Pancreas (tissue), 10 donors: ENCODE results near the gene AK8. TPM values are rescaled to one million over a fixed set of nuclear protein-coding genes. Genes with fewer than 3 reads are reported as not detected.

Experiments
- ATAC-seq, 4 donors: fragments of 200-7000 bp; cut with Tn5 transposase; one replicate each; pipeline versions ENCODE4 v1.8.0 to v1.9.1; 2020; ENCODE audit warnings: mild to moderate bottlenecking in 4 of 4, moderate library complexity in 4 of 4
- DNase-seq, 6 donors: peaks; one replicate each; pipeline ENCODE4 v3.0.0-alpha.2; 2020
- FAIRE-seq: peaks from 2 replicates; lab custom pipeline; 2012; peaks lifted over from hg19 to GRCh38; lab: Jason Lieb, UNC
- H3K27ac ChIP-seq, 4 donors: fragments of 200-600 bp; sonication (generic); 1 replicate in 3 of 4; 2 replicates in 1 of 4; pipeline versions ENCODE4 v1.5.0 to v1.8.0; 2020
- H3K27me3 ChIP-seq, 4 donors: fragments of 200-600 bp; one replicate each; pipeline ENCODE4 v1.8.0; 2021
- H3K36me3 ChIP-seq, 3 donors: fragments of 200-600 bp; sonication (generic) in 1 of 3; one replicate each; pipeline versions ENCODE4 v1.5.0 to v1.8.0; 2020 to 2021
- H3K4me1 ChIP-seq, 3 donors: fragments of 200-600 bp; one replicate each; pipeline ENCODE4 v1.8.0; 2021
- H3K4me3 ChIP-seq, 4 donors: fragments of 200-600 bp; sonication (generic) in 2 of 4; one replicate each; pipeline versions ENCODE4 v1.5.0 to v1.8.0; 2020 to 2021
- H3K9me3 ChIP-seq, 4 donors: fragments of 200-600 bp; one replicate each; pipeline ENCODE4 v1.8.0; 2021
- CTCF ChIP-seq, 4 donors: fragments of 200-600 bp; sonication (generic) in 3 of 4; IDR thresholded peaks; one replicate each; pipeline versions ENCODE4 v1.5.0 to v1.8.0; 2021; ENCODE audit warnings: antibody characterized with exemption in 4 of 4
- WGBS, 2 donors: extraction: QIAGEN DNeasy Blood & Tissue Kit; methylation state at CpG; one replicate each; pipeline ENCODE4 v1.1.7; 2013; 5-methylcytosine and 5-hydroxymethylcytosine counted together
- intact Hi-C, 3 donors: fragments of 100-400 bp; cut with DNase I; formaldehyde crosslinking; loops; one replicate each; pipeline versions ENCODE4 v1.11.1 to v1.14.2; 2022
- polyA plus RNA-seq, 2 donors: library from polyadenylated mRNA; stranded (reverse); fragments of 200-250 nt; gene quantifications; one replicate each; pipeline ENCODE4 v1.2.3, GENCODE V29; 2013
- total RNA-seq, 6 donors: library from RNA; stranded (reverse); fragmentation: NEBNext Ultra II Directional in 4 of 6; extraction: Animal tissue kit (Norgen Biotek cat#: 25700) in 4 of 6; gene quantifications; one replicate each; pipeline versions ENCODE4 v1.2.1 to v1.2.4, GENCODE V29; 2021 to 2023
- donor health status: healthy with polysubstance abuse.
- donor health status: DM: no; HTN: no; CAD: no; lungs with moderate emphysema.
- donor health status: DM: no; HTN: no; CAD: no.
- donor health status: control.
- donor health status: control.
- donor health status: Bipolar disorder and iron deficiency.
- donor health status: DM: yes; HTN: yes; CAD: no.
- donor health status: DM: no; HTN: no; CAD: no.
- donor health status: DM: no; HTN: no; CAD: no.
- donor health status: DM: yes; HTN: yes; CAD: no.

The AK8 gene
- total and polyA plus RNA-seq, 8 donors: 0.19 to 1.0 (median 0.67) TPM

GRCh38 chr9:132914924-132915323, 36.8 kb upstream of the AK8 start:
- ATAC-seq: no peak
- TF ChIP-seq CTCF (IDR thresholded peaks at IDR 0.05): no peak
- H3K9me3 ChIP-seq: no peaks in the 10 kb centered on the region
- no peaks in the 10 kb centered on the region for H3K27me3 ChIP-seq
- no peak overlapping the region for H3K27ac ChIP-seq
- no peak for FAIRE-seq
- intact Hi-C loops: no loop called here
- no peaks in the 10 kb centered on the region for H3K4me1 ChIP-seq
- DNase-seq: no peak
- peaks cover 0 to 31% (median 17%) of the 10 kb centered on the region in 3 donors for H3K36me3 ChIP-seq
- 94 to 97% methylated on average over 6 of the region's 6 CpGs for WGBS, 2 donors
- H3K4me3 ChIP-seq: no peak overlapping the region

GRCh38 chr9:132912131-132912530, 34.0 kb upstream of the AK8 start:
- no peak for DNase-seq
- H3K4me1 ChIP-seq: no peaks in the 10 kb centered on the region
- no peak for TF ChIP-seq CTCF (IDR thresholded peaks at IDR 0.05)
- no peak overlapping the region for H3K27ac ChIP-seq
- WGBS, 2 donors: 96% methylated on average over 4 of the region's 4 CpGs
- no peak overlapping the region for H3K4me3 ChIP-seq
- ATAC-seq: no peak
- no peaks in the 10 kb centered on the region for H3K9me3 ChIP-seq
- intact Hi-C loops: no loop called here
- no peak for FAIRE-seq
- H3K36me3 ChIP-seq: peaks cover 0 to 39% (median 13%) of the 10 kb centered on the region in 3 donors
- H3K27me3 ChIP-seq: no peaks in the 10 kb centered on the region

GRCh38 chr9:132910376-132910775, 32.3 kb upstream of the AK8 start:
- no peaks in the 10 kb centered on the region for H3K27me3 ChIP-seq
- peaks cover 0 to 39% (median 13%) of the 10 kb centered on the region in 3 donors for H3K36me3 ChIP-seq
- no peak for TF ChIP-seq CTCF (IDR thresholded peaks at IDR 0.05)
- no peak for ATAC-seq
- WGBS, 2 donors: 88 to 89% methylated on average over 6 of the region's 6 CpGs
- no peaks in the 10 kb centered on the region for H3K9me3 ChIP-seq
- DNase-seq: no peak
- FAIRE-seq: no peak
- no peaks in the 10 kb centered on the region for H3K4me1 ChIP-seq
- H3K27ac ChIP-seq: no peak overlapping the region
- intact Hi-C loops: no loop called here
- H3K4me3 ChIP-seq: no peak overlapping the region

GRCh38 chr9:132909311-132909710, 31.2 kb upstream of the AK8 start:
- Histone ChIP-seq H3K36me3 (peaks cover 0 to 37% (median 13%) of the 10 kb centered on the region in 3 donors), H3K27me3 (no peaks in the 10 kb centered on the region), H3K27ac (no peak overlapping the region), H3K9me3 (no peaks in the 10 kb centered on the region), H3K4me1 (no peaks in the 10 kb centered on the region), H3K4me3 (no peak overlapping the region)
- WGBS, 2 donors: 78 to 81% methylated on average over 2 of the region's 2 CpGs
- intact Hi-C loops: no loop called here
- ATAC-seq (no peak), FAIRE-seq (no peak), DNase-seq (no peak)
- no peak for TF ChIP-seq CTCF (IDR thresholded peaks at IDR 0.05)

- WGBS, 2 donors: 86 to 89% methylated on average over 7 of the region's 7 CpGs
- Histone ChIP-seq H3K36me3 (peaks cover 0 to 37% (median 17%) of the 10 kb centered on the region in 3 donors), H3K27me3 (no peaks in the 10 kb centered on the region), H3K9me3 (no peaks in the 10 kb centered on the region), H3K4me3 (no peak overlapping the region), H3K27ac (no peak overlapping the region), H3K4me1 (no peaks in the 10 kb centered on the region)
- ATAC-seq (no peak), DNase-seq (no peak), FAIRE-seq (no peak)
- no peak for TF ChIP-seq CTCF (IDR thresholded peaks at IDR 0.05)
- intact Hi-C loops: no loop called here
These were observed 30.6 kb upstream of the AK8 start for GRCh38 chr9:132908635-132909034.
